Measurements from ENCODE around the gene HYDIN.

GRCh38 chr16:71201556-71201955, 29.0 kb downstream of the HYDIN start:
- TF ChIP-seq USF2 (IDR thresholded peaks at IDR 0.05; ENCODE audit: borderline replicate concordance, low read depth, low read length) = no peak
- TF ChIP-seq, protein P1, sequence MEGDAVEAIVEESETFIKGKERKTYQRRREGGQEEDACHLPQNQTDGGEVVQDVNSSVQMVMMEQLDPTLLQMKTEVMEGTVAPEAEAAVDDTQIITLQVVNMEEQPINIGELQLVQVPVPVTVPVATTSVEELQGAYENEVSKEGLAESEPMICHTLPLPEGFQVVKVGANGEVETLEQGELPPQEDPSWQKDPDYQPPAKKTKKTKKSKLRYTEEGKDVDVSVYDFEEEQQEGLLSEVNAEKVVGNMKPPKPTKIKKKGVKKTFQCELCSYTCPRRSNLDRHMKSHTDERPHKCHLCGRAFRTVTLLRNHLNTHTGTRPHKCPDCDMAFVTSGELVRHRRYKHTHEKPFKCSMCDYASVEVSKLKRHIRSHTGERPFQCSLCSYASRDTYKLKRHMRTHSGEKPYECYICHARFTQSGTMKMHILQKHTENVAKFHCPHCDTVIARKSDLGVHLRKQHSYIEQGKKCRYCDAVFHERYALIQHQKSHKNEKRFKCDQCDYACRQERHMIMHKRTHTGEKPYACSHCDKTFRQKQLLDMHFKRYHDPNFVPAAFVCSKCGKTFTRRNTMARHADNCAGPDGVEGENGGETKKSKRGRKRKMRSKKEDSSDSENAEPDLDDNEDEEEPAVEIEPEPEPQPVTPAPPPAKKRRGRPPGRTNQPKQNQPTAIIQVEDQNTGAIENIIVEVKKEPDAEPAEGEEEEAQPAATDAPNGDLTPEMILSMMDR (IDR thresholded peaks at IDR 0.05) = no peak
- no peak for TF ChIP-seq POLR2AphosphoS5 (IDR thresholded peaks at IDR 0.05; ENCODE audit: low read depth, low read length)
- TF ChIP-seq FOXM1 (IDR thresholded peaks at IDR 0.05; ENCODE audit: low read depth) = no peak
- TF ChIP-seq SIN3A (IDR thresholded peaks at IDR 0.05; ENCODE audit: borderline replicate concordance, low read depth, low read length) = no peak
- no peak for TF ChIP-seq SMC3 (IDR thresholded peaks at IDR 0.05; ENCODE audit: low read depth, low read length)
- TF ChIP-seq RCOR1 (IDR thresholded peaks at IDR 0.05; ENCODE audit: low read length) = no peak
